GM18502 (cell line): ENCODE data around the gene DUSP9.

Experiments
- ATAC-seq: cut with Tn5 transposase; IDR thresholded peaks from one replicate; pipeline ENCODE4 v1.9.1; 2021; ENCODE audit warnings: mild to moderate bottlenecking; ENCODE audit not compliant: unreplicated experiment, poor library complexity

Gene DUSP9

GRCh38 chrX:153635388-153635787 lies 11.6 kb upstream of the DUSP9 start:
- no peak for ATAC-seq

GRCh38 chrX:153635788-153636668 lies 11.0 kb upstream of the DUSP9 start:
- peak; percentile 46 for ATAC-seq

- ATAC-seq, result no peak
Observed at GRCh38 chrX:153636716-153637115, 10.3 kb upstream of the DUSP9 start.

- ATAC-seq, result no peak
Observed at GRCh38 chrX:153637121-153638040, 9.6 kb upstream of the DUSP9 start.

GRCh38 chrX:153638041-153638371 lies 9.0 kb upstream of the DUSP9 start:
- ATAC-seq, result no peak

GRCh38 chrX:153638436-153639176 lies 8.4 kb upstream of the DUSP9 start:
- ATAC-seq, result no peak

GRCh38 chrX:153639177-153640044 lies 7.6 kb upstream of the DUSP9 start:
- ATAC-seq, result no peak

GRCh38 chrX:153640045-153640686 lies 6.8 kb upstream of the DUSP9 start:
- ATAC-seq, result no peak

GRCh38 chrX:153640736-153641575 lies 6.0 kb upstream of the DUSP9 start:
- ATAC-seq, result no peak

- ATAC-seq, result no peak
Observed at GRCh38 chrX:153641627-153642026, 5.4 kb upstream of the DUSP9 start.

GRCh38 chrX:153642051-153642654 lies 4.8 kb upstream of the DUSP9 start:
- no peak for ATAC-seq

- ATAC-seq, result no peak
Observed at GRCh38 chrX:153642655-153643430, 4.2 kb upstream of the DUSP9 start.

GRCh38 chrX:153643431-153644351 lies 3.3 kb upstream of the DUSP9 start:
- ATAC-seq, result no peak

GRCh38 chrX:153644356-153645125 lies 2.5 kb upstream of the DUSP9 start:
- no peak for ATAC-seq

GRCh38 chrX:153645151-153645550 lies 1.9 kb upstream of the DUSP9 start:
- no peak for ATAC-seq
